ENCODE measurements around the gene NPNT. TPM values are rescaled to one million over a fixed set of nuclear protein-coding genes. Genes with fewer than 3 reads are reported as not detected.

NPNT gene
- total RNA-seq, 1 donor from 2014 or later: 0.14 TPM

- Mint-ChIP-seq H3K4me1 (ENCODE audit: low read depth) (no peaks in the 10 kb centered on the region), H3K27me3 (ENCODE audit: low read depth) (no peaks in the 10 kb centered on the region), H3K27ac (no peak overlapping the region), H3K9me3 (no peaks in the 10 kb centered on the region), H3K4me3 (ENCODE audit: low read depth) (no peak overlapping the region), H3K36me3 (ENCODE audit: low read depth) (no peaks in the 10 kb centered on the region)
- intact Hi-C loops (cut with micrococcal nuclease): no loop called here
- no peak for DNase-seq (ENCODE audit: low spot score)
Measured at GRCh38 chr4:105963461-105964400, 68.5 kb downstream of the NPNT start.

- no peak for DNase-seq (ENCODE audit: low spot score)
- no peaks in the 10 kb centered on the region for H3K27me3 Mint-ChIP-seq (ENCODE audit: low read depth)
Measured at GRCh38 chr4:105965183-105965800, 70.0 kb downstream of the NPNT start.

GRCh38 chr4:105966051-105966450, 70.8 kb downstream of the NPNT start:
- Mint-ChIP-seq H3K4me1 (ENCODE audit: low read depth) (no peaks in the 10 kb centered on the region), H3K9me3 (no peaks in the 10 kb centered on the region), H3K27me3 (ENCODE audit: low read depth) (no peaks in the 10 kb centered on the region), H3K36me3 (ENCODE audit: low read depth) (no peaks in the 10 kb centered on the region), H3K27ac (no peak overlapping the region), H3K4me3 (ENCODE audit: low read depth) (no peak overlapping the region)
- no peak for DNase-seq (ENCODE audit: low spot score)
- intact Hi-C loops (cut with micrococcal nuclease): no loop called here

More at GRCh38 chr4:105965183-105965800, 70.0 kb downstream of the NPNT start:
- H3K9me3 Mint-ChIP-seq: no peaks in the 10 kb centered on the region
- no peak overlapping the region for H3K27ac Mint-ChIP-seq
- no peaks in the 10 kb centered on the region for H3K36me3 Mint-ChIP-seq (ENCODE audit: low read depth)
- no peak overlapping the region for H3K4me3 Mint-ChIP-seq (ENCODE audit: low read depth)
- H3K4me1 Mint-ChIP-seq (ENCODE audit: low read depth): no peaks in the 10 kb centered on the region
- intact Hi-C loops (cut with micrococcal nuclease): no loop called here

- no peaks in the 10 kb centered on the region for H3K27me3 Mint-ChIP-seq (ENCODE audit: low read depth)
- DNase-seq (ENCODE audit: low spot score): no peak
- H3K4me1 Mint-ChIP-seq (ENCODE audit: low read depth): no peaks in the 10 kb centered on the region
- intact Hi-C loops (cut with micrococcal nuclease): no loop called here
- no peak overlapping the region for H3K4me3 Mint-ChIP-seq (ENCODE audit: low read depth)
- H3K9me3 Mint-ChIP-seq: no peaks in the 10 kb centered on the region
- H3K36me3 Mint-ChIP-seq (ENCODE audit: low read depth): no peaks in the 10 kb centered on the region
- no peak overlapping the region for H3K27ac Mint-ChIP-seq
Measured at GRCh38 chr4:105967058-105967658, 71.9 kb downstream of the NPNT start.

- H3K4me1 Mint-ChIP-seq (ENCODE audit: low read depth): no peaks in the 10 kb centered on the region
- intact Hi-C loops (cut with micrococcal nuclease): no loop called here
Measured at GRCh38 chr4:105969575-105969974, 74.3 kb downstream of the NPNT start.

GRCh38 chr4:105970371-105970770, 75.1 kb downstream of the NPNT start:
- no peak for DNase-seq (ENCODE audit: low spot score)
- no peak overlapping the region for H3K27ac Mint-ChIP-seq
- intact Hi-C loops (cut with micrococcal nuclease): no loop called here
- no peak overlapping the region for H3K4me3 Mint-ChIP-seq (ENCODE audit: low read depth)
- no peaks in the 10 kb centered on the region for H3K27me3 Mint-ChIP-seq (ENCODE audit: low read depth)
- no peaks in the 10 kb centered on the region for H3K9me3 Mint-ChIP-seq
- no peaks in the 10 kb centered on the region for H3K4me1 Mint-ChIP-seq (ENCODE audit: low read depth)
- no peaks in the 10 kb centered on the region for H3K36me3 Mint-ChIP-seq (ENCODE audit: low read depth)

More at GRCh38 chr4:105969575-105969974, 74.3 kb downstream of the NPNT start:
- no peak overlapping the region for H3K4me3 Mint-ChIP-seq (ENCODE audit: low read depth)
- no peaks in the 10 kb centered on the region for H3K36me3 Mint-ChIP-seq (ENCODE audit: low read depth)
- H3K27me3 Mint-ChIP-seq (ENCODE audit: low read depth): no peaks in the 10 kb centered on the region
- no peak overlapping the region for H3K27ac Mint-ChIP-seq
- H3K9me3 Mint-ChIP-seq: no peaks in the 10 kb centered on the region
- no peak for DNase-seq (ENCODE audit: low spot score)

- Mint-ChIP-seq H3K36me3 (ENCODE audit: low read depth) (no peaks in the 10 kb centered on the region), H3K27ac (no peak overlapping the region), H3K4me3 (ENCODE audit: low read depth) (no peak overlapping the region), H3K9me3 (no peaks in the 10 kb centered on the region), H3K27me3 (ENCODE audit: low read depth) (no peaks in the 10 kb centered on the region), H3K4me1 (ENCODE audit: low read depth) (no peaks in the 10 kb centered on the region)
- intact Hi-C loops (cut with micrococcal nuclease): no loop called here
- DNase-seq (ENCODE audit: low spot score): no peak
Measured at GRCh38 chr4:105971036-105971435, 75.8 kb downstream of the NPNT start.

- Mint-ChIP-seq H3K36me3 (ENCODE audit: low read depth) (no peaks in the 10 kb centered on the region), H3K27me3 (ENCODE audit: low read depth) (no peaks in the 10 kb centered on the region), H3K9me3 (no peaks in the 10 kb centered on the region), H3K27ac (no peak overlapping the region), H3K4me3 (ENCODE audit: low read depth) (no peak overlapping the region), H3K4me1 (ENCODE audit: low read depth) (no peaks in the 10 kb centered on the region)
- intact Hi-C loops (cut with micrococcal nuclease): no loop called here
- no peak for DNase-seq (ENCODE audit: low spot score)
Measured at GRCh38 chr4:105972946-105973621, 77.8 kb downstream of the NPNT start.

- no peaks in the 10 kb centered on the region for H3K9me3 Mint-ChIP-seq
- no peaks in the 10 kb centered on the region for H3K36me3 Mint-ChIP-seq (ENCODE audit: low read depth)
- H3K4me3 Mint-ChIP-seq (ENCODE audit: low read depth): no peak overlapping the region
- intact Hi-C loops (cut with micrococcal nuclease): no loop called here
- no peak overlapping the region for H3K27ac Mint-ChIP-seq
- H3K4me1 Mint-ChIP-seq (ENCODE audit: low read depth): no peaks in the 10 kb centered on the region
- no peak for DNase-seq (ENCODE audit: low spot score)
- no peaks in the 10 kb centered on the region for H3K27me3 Mint-ChIP-seq (ENCODE audit: low read depth)
Measured at GRCh38 chr4:105976915-105977314, 81.6 kb downstream of the NPNT start.

GRCh38 chr4:105978684-105979296, 83.5 kb downstream of the NPNT start:
- no peaks in the 10 kb centered on the region for H3K4me1 Mint-ChIP-seq (ENCODE audit: low read depth)
- no peaks in the 10 kb centered on the region for H3K36me3 Mint-ChIP-seq (ENCODE audit: low read depth)
- no peaks in the 10 kb centered on the region for H3K27me3 Mint-ChIP-seq (ENCODE audit: low read depth)
- no peaks in the 10 kb centered on the region for H3K9me3 Mint-ChIP-seq
- DNase-seq (ENCODE audit: low spot score): no peak
- no peak overlapping the region for H3K4me3 Mint-ChIP-seq (ENCODE audit: low read depth)
- intact Hi-C loops (cut with micrococcal nuclease): no loop called here
- no peak overlapping the region for H3K27ac Mint-ChIP-seq

- Mint-ChIP-seq H3K36me3 (ENCODE audit: low read depth) (no peaks in the 10 kb centered on the region), H3K4me1 (ENCODE audit: low read depth) (no peaks in the 10 kb centered on the region), H3K27ac (no peak overlapping the region), H3K4me3 (ENCODE audit: low read depth) (no peak overlapping the region), H3K9me3 (no peaks in the 10 kb centered on the region), H3K27me3 (ENCODE audit: low read depth) (no peaks in the 10 kb centered on the region)
- no peak for DNase-seq (ENCODE audit: low spot score)
- intact Hi-C loops (cut with micrococcal nuclease): no loop called here
Measured at GRCh38 chr4:105979506-105979905, 84.2 kb downstream of the NPNT start.

- no peaks in the 10 kb centered on the region for H3K4me1 Mint-ChIP-seq (ENCODE audit: low read depth)
- no peak overlapping the region for H3K27ac Mint-ChIP-seq
- no peak overlapping the region for H3K4me3 Mint-ChIP-seq (ENCODE audit: low read depth)
- H3K36me3 Mint-ChIP-seq (ENCODE audit: low read depth): no peaks in the 10 kb centered on the region
- H3K27me3 Mint-ChIP-seq (ENCODE audit: low read depth): no peaks in the 10 kb centered on the region
- intact Hi-C loops (cut with micrococcal nuclease): no loop called here
- H3K9me3 Mint-ChIP-seq: no peaks in the 10 kb centered on the region
- DNase-seq (ENCODE audit: low spot score): no peak
Measured at GRCh38 chr4:105988671-105989070, 93.4 kb downstream of the NPNT start.
